HS-27A (cell line): Measurements from ENCODE around the gene RANBP10.
A peak's percentile ranks its signal among the peaks of the same experiment; 100 is the strongest.
"Not testable (repeated sequence)": the region's sequence is repeated elsewhere in the genome, so short reads cannot be mapped to it uniquely, and the experiment has no call there.

Source experiments
- DNase-seq: peaks from one replicate; pipeline ENCODE4 v3.0.0-alpha.2; 2012; ENCODE audit warnings: low read depth, missing footprints

RANBP10 gene

DNA sequence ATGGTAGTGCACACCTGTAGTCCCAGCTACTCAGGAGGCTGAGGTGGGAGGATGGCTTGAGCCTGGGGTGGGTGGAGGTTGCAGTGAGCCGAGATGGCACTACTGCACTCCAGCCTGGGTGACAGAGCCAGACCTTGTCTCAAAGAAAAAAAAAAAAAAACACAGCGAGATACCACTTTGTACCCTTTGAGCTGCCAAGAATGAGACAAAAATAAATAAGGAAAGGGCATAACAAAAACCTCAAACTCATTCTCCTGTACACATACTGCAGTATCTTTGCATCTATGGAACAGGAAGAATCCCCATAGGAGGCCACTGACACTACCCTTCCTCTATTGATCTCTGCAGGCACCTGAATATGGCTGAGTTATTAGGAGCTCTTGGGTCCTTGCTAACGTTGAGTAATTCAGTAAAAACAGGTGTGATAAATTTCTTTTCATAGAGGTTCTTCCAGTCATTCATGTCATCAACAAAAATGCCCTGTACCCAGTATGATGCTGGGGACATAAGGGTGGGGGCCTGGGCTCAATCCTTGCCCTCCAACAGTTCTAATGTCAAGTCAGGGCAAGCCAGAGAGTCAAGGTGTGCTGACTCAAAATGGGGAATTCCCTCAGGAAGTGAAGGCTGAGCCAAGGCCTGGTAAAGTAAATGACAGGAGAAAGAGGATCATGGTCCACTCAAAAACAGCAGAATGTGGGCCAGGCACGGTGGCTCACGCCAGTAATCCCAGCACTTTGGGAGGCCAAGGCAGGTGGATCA is 26.9 kb downstream of the RANBP10 start:
- DNase-seq, result no peak

DNA sequence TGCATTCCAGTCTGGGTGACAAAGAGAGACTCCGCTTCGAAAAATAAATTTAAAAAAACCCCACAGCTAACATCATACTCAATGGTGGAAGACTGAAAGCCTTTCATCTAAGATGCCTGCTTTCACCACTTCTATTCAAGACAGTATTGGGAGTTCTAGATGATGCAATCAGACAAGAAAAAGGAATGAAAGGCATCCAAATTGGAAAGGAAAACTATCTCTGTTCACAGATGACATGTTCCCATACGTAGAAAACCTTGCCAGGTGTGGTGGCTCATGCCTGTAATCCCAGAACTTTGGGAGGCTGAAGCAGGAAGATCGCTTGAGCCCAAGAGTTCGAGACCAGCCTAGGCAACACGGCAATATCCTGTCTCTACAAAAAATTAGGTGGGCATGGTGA is 31.1 kb downstream of the RANBP10 start:
- DNase-seq, result no peak

DNA sequence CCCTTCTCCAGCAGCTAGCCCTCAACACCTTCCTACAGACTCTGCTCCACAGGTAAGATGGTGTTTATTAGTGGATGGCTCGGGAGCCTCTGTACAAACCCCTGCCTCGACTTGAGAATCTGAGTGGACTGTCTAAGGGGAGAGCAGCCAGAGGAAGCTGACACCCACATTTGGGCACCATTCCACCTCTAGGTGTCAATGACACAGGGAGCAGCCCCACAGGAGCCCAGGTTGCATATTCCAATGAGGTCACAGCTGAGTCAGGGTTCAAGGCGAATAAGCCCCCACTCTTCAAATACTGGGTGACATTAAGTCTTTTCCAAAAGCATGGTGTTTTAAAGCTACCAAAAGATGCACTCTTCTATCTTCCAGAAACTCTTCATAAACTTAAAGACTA is 31.9 kb downstream of the RANBP10 start:
- no peak for DNase-seq

DNA sequence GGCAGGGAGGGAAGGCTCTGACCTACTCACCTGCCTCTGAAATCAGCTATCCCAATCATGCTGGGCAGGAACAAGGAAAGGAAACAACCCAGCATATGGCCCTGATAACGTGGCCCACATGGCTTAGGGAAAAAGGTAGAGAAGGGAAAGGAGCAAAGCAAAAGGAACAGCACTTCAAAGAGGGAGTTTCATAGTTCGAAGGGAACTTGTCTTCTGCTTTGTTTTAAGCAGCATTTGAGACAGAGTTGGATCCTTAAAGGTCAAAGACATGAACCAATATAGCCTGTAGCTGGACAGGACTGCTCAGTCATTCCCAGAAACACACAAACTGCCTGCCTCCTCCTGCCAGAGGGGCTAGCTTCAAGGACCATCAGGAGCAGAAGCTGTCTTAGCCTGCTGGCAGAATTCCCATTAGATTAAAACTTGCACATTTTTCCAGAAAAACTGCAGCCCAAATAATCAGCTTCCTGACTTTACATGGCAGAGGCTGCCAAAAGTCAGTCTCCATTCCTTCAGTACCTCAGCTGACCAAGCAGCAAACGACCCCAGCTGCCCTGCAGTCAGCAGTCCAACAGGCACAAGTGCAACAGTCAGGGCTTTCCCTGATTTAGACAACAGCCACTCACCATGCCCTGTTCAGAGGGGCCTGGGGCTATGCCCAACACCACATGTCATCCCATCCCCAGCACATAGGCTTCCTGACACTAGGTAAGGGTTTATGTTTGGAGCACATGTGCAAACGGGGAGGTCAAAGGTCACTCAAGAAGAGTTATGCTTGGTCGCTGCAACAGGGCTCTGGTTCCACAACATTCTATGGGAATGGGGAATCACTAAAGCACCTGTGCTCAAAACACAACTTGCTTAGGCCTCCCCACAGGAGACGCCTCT is 32.5 kb downstream of the RANBP10 start:
- no peak for DNase-seq

DNA sequence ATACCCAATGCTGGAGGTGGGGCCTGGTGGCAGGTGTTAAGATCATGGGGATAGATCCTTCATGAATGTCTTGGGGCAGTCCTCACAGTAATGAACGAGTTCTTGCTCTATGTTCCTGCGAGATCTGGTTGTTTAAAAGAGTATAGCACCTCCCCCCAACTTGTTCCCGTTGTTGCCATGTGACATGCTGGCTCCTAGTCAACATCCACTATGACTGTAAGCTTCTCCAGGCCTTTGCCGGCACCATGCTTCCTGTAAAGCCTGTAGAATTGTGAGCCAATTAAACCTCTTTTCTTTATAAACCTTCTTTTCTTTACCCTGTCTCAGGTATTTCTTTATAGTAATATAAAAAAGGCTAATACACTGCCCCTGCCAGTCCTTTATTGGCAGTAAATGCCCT is 33.3 kb downstream of the RANBP10 start:
- no peak for DNase-seq

DNA sequence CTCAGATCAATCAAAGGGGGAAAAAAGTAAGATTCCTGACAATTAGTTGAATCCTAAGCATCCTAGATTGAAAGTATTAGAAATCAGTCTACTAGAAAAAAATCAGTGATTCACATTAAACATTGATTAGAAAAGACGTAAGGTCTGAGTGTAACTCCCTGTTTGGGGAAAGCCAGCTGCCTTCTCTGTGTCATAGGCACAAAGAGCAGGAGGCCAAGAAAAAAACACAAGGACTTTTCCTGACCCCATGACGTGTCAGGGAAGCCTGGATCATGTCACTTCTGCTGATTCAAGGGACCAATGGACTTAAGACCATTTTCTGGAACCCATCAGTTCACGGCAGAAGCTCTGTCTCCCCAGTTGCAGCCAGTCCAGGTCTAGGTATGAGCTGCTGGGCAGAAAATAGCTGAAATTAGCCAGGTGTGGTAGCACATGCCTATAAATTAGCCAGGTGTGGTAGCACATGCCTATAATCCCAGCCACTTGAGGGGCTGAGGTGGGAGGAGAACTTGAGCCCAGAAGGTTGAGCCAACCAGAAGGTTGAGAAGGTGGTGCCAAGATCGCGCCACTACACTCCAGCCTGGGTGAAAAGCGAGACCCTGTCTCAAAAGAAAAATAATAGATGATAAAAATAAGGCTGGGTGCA is 35.9 kb downstream of the RANBP10 start:
- no peak for DNase-seq

DNA sequence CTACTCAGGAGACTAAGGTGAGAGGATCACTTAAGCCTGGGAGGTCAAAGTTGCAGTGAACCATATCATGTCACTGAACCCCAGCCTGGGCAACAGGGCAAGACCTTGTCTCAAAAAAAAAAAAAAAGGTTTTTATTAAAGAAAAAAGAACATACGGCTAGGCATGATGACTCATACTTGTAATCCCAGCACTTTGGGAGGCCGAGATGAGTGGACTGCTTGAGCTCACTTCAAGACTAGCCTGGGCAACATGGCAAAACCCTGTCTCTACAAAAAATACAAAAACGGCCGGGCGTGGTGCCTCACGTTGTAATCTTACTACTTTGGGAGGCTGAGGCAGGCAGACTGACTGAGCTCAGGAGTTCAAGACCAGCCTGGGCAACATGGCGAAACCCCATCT is 38.4 kb downstream of the RANBP10 start:
- peak; percentile 30 for DNase-seq

DNA sequence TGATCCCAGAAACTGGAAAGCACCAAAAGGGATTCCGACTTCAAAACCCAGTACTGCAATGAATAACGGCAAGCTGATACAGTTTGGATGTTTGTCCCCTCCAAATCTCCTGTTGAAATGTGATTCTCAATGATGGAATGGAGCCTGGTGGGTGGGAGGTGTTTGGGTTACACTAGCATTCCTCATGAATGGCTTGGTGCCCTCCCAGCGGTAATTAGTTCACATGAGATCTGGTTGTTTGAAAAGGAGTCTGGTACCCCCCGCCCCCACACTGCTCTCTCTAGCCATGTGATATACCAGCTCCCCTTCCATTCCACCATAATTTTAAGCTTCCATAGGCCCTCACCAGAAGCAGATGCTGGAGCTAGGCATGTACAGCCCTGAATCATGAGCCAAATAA is 40.1 kb downstream of the RANBP10 start:
- no peak for DNase-seq

DNA sequence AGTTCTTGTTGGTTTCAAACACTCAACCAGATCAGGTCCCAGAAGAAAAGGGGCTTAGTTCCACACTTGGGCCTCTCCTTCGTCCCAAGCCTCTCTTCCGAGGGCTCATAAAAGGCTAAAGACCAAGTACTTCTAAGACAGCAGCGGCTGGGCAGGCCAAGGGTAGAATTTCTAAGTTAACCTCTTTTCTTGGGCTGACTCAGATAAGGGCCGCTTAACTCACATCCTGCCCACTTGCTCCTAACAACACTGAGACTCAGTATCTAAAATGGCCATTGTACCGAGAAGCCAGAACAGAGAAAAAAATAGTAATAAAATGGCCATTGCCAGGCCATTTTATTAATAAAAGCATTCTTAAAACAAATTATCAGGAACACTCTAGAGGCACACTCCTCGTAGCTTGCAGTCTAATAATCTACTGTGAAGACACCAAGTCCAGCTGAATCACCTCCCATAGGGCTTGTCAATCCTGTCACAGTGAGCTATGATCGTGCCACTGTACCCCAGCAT is 42.1 kb downstream of the RANBP10 start:
- no peak for DNase-seq

DNA sequence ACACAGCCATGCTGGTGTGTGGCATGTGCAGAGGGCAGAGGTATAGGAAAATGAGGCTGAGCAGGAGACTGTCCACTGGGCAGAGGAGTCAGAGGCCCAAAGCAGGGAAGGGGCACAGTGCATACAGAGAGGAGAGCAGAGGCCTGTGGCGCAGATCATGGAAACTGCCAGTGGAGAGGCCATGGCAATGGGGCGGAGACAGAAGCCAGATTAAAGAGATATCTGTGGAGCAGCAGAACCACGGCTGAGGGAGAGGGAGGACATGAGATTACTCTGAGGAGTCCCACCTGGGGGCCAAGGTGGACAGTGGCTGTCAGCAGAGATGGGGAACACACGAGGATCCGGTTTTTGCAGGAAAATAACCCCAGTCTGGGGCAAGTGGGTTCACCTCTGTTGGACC is 43.3 kb downstream of the RANBP10 start:
- no peak for DNase-seq

DNA sequence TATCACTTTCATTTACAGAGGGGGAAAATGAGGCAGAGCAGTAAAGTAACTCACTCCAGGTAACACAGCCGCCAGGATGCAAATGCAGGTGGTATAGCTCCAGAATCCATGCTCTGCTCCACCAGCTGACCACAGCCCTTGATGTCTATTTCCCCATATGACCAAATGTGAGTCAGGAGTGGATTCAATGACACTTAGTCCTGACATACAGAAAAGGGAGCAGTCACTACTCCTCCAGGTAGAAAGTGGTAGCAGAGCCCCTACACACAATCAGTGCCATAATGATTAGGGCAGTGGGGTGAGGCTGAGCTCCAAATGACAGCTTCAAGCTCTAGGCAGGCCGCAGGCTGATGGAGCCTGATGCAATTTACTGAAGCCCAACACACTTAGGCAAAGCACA is 44.0 kb downstream of the RANBP10 start:
- DNase-seq, result no peak

DNA sequence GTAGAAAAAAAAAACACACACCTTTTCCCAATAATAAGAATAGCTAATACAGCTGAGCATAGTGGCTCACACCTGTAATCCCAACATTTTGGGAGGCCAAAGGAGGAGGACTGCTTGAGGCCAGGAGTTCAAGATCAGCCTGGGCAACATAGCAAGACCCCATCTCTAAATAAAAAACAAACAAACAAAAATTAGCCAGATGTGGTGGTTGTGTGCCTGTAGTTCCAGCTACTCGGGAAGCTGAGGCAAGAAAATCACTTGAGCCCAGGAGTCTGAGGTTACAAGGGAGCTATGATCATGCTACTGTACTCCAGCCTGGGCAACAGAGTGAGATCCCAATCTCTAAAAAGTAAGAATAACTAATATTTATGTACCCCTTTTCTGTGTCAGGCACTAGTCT is 44.4 kb downstream of the RANBP10 start:
- no peak for DNase-seq

DNA sequence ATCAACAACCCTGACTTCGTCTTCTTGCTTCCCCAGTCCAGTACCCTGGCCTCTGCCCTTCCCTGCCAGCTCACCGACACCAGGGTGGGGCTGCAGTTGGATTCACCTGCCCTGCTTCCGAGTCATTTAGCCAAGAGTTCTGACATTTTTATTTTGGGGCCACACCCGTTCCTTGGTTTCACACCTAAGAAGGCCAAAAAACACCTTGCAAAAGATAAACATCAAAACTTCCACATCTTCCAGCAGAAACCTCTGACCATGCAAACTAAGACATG is 45.5 kb downstream of the RANBP10 start:
- no peak for DNase-seq

DNA sequence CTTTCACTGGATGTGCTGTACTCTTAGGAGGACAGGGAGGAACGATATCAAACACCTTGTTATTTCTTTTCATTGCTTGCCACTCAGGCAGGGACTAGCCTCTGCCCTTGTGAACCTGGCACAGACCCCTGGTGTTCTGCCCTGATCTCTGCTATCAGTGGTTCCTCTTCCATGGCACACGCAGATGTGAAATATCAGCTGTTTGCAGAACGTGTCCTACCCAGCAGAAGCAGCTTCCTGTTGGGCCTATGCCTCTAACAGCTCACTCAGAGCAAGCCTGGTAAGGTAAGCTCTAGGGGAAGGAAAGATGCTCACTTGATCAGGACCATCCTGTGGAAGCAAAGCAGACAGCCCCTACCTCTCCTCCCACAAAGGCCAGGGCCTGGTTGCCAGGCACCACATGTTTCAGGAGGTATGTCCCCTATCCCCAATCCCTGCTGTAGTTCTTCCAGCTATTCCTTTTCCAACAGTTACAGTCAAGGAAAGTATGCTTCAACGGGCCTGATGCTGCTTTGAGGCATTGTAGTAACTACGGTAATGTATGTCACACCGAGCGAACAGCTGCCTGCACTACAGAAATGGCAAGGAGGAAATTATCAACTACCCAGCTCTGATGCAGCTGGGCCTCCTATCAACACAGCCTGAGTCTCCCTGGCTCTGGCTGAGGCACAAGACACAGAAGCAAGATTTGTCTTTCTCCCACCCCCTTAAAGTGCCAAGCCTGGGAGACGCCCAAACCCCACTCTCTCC is 46.0 kb downstream of the RANBP10 start:
- DNase-seq, result no peak

DNA sequence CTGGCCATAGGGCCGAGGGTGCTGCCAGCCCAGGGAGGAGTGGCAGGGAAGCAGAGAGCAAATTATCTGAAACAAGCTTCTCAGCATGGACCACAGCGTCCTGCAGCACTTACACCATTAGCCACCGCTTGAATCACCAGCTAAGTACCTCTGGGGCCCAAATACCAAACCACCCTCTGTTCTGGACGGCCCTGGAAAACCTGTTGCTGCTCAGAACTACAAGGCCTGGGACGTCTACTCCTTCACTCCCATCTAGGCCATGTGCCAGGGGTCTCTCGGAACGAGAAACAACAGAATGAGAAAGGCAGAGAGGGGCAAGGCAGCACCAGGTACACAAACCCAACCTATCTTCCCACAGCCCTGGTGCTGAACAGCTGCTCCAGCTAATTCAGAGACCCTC is 47.4 kb downstream of the RANBP10 start:
- no peak for DNase-seq

DNA sequence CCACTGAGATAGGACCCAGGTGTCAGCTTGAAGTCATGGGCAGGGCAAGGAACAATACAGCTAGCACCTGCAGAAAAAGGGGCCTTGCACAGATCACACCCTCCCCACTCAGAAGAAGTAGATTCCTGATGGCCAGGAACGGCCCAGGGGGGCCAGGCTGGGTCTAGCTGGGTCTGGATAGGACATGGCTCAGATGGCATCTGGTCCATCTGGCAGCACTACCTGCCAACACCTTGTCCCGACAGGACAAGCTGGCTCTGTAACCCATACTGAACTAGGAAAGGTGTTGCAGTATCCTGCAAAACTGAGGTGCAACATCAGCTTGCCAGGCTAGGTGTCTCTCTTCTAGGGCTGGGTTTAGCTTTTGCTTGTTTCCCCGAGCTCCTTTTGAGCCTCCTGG is 48.4 kb downstream of the RANBP10 start:
- DNase-seq, result no peak

DNA sequence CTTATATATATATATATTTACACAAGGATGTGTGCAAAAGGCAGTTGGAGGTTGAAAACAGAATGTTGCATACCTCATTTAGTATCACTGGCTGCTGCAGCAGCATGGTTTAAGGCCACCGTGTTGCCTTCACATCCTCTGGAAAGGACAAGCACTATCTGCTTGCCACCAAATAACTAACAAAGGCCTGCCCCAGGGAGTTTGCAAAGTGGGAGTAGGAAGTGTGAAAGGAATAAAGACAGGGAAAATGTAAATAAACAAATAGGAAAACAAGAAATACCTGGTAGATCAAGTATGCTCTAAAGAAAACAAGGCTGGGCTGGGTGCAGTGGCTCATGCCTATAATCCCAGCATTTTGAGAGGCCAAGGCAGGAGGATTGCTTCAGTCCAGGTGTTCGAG is 53.7 kb downstream of the RANBP10 start:
- DNase-seq, result no peak

DNA sequence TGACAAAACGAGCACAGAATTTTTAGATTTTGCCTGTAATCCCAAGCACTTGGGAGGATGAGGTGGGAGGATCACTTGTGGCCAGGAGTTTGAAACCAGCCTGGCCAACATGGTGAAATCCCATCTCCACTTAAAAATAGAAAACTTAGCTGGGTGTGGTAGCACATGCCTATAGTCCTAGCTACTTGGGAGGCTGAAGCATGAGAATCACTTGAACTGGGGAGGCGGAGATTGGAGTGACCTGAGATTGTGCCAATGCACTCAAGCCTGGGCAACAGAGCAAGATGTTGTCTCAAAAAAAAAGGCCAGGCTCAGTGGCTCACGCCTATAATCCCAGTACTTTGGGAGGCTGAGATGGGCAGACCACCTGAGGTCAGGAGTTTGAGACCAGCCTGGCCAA is 55.0 kb downstream of the RANBP10 start:
- DNase-seq, result not testable (repeated sequence)

DNA sequence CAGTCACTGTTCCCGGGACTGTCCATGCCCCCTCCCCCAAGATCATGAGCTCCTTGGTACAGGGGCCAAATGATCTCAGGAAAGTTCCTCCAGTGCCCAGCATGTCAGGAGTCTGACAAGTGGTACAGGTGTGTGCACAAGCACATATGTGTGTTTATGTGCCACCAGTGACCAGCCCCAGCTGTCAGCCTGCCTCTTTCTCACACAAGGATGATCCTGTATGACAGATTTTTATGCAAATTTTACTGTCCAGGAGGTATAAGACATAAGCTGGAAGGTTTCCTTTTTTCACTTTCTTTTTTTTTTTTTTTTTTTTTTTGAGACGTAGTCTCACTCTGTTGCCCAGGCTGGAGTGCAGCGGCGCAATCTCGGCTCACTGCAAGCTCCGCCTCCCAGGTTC is 55.9 kb downstream of the RANBP10 start:
- DNase-seq, result no peak

DNA sequence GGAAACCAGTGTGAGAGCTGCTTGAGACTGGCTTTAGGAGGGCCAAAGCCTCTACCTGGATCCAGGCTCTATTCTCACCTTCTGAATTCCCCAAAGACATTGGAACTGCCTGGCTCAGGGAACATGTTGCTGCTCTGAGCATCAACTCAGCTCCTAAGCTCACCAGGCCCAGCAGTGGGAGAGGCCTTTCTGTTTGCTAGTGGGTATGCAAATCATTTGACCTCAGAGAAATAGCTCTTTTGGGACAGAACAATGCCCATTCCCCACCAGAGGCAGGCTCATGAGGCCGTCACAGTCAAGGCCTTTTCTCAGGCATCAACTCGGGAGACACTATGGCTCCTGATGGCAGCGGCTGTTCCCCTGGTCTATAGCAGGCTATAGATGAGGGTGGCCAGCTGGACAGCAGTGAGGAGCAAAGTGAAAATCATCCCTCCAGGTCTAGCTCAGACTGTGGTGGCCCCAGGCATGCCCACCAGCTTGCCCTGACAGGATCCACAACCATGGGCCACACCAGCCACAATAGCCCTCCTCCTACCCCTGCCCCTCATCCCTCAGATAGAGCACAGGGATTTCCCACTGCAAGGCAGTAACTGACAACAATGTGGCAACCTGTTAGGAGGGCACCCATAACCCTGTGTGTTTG is 56.8 kb downstream of the RANBP10 start:
- no peak for DNase-seq

DNA sequence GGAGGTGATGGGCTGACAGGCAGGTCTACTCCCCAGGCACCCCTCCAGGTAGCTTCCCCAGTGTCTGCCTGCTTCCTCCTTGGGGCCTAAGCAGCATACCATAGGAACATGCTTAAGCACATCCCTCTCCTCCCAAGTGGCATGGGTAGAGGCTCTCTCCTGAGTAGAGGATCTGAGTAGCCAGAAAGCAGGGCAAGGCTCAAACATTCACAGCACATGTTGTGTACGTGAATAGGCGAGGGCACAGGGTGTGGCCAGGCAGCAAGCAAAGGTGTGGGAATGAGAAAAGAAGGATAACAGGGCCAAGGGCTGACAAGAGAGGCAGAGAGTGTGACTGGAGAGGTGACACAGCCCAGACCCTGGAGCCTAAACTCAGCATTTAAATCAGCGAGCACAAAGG is 57.5 kb downstream of the RANBP10 start:
- DNase-seq, result no peak

DNA sequence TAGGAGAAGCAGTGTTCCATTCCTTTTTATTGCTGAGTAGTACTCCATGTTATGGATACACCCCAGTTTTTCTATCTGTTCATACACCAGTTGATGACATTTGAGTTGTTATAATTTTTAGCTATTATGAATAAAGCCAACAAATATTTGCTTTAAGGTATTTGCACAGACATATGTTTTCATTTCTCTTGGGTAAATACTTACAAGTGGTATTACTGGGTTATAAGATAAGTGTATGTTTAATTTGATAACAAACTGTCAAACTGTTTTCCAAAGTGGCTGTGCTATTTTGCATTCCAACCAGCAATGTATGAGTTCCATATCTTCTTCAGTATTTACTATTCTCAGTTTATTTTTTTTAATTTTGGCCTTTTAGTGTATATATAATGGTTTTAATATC is 59.5 kb downstream of the RANBP10 start:
- DNase-seq, result no peak
